ENCODE data around the gene RARG.

Gene RARG

GRCh38 chr12:53219292-53219955 is 12.6 kb downstream of the RARG start:
- H3K9me3 ChIP-seq (ENCODE audit: low read depth, low read length): no peaks in the 10 kb centered on the region
- H3K36me3 ChIP-seq (ENCODE audit: insufficient read depth, low read length): peaks cover 9% of the 10 kb centered on the region; the same call in 1 of the 2 replicates
- TF ChIP-seq FOXP2 (optimal IDR thresholded peaks at IDR 0.05; ENCODE audit: control extremely low read depth, extremely low read length, insufficient read depth) (no peak), EZH2 (IDR thresholded peaks at IDR 0.05) (no peak), POLR2AphosphoS5 (IDR thresholded peaks at IDR 0.05; ENCODE audit: borderline replicate concordance, low read depth, low read length) (no peak)
- H3K4me3 ChIP-seq: peak overlapping the region; percentile 98
- peak overlapping the region; percentile 67 for H3K27ac ChIP-seq
- DNase-seq (ENCODE audit: low read depth, low spot score): no peak
- peak overlapping the region; percentile 72 for H3K9ac ChIP-seq (ENCODE audit: insufficient read length)

DNA sequence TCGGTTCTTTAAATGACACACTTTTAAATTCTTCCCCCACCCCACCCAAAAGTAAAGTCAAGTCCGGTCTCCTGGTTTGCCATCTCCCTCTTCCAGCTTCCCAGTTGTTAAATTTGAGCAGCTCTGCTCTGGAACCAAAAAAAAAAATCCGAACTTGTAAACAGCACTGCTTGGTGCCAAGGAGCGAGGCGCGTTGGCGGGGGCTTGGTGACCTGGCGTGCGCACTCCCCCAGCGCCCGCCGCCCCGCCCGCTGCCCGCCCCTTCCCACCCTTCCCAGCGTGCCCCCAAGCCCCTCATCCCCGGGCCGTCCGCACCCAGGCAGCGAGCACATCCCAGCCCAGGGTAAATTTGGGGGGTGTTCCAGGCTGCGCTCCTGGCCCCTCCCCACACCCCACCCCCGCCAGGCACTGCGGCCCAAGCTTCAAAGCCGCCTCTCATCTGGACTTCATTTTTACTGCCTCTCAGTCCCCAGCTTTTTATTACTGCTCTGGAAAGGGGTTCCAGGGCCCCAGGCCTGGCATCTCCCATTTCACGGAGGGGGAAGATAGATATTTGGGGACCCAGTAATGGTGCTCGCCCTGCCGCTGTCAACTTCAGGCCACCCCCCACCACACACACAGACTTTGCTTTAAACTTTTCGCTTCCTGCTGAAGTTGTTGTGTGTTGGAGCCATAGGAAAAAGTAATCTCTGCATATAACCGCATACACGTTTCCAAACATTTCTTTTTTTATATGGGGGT is 13.3 kb downstream of the RARG start:
- no peaks in the 10 kb centered on the region for H3K9me3 ChIP-seq (ENCODE audit: low read depth, low read length)
- TF ChIP-seq POLR2AphosphoS5 (IDR thresholded peaks at IDR 0.05; ENCODE audit: borderline replicate concordance, low read depth, low read length) (no peak), EZH2 (IDR thresholded peaks at IDR 0.05) (no peak), FOXP2 (optimal IDR thresholded peaks at IDR 0.05; ENCODE audit: control extremely low read depth, extremely low read length, insufficient read depth) (no peak)
- peak overlapping the region; percentile 98 for H3K4me3 ChIP-seq
- no peak for DNase-seq (ENCODE audit: low read depth, low spot score)
- H3K9ac ChIP-seq (ENCODE audit: insufficient read length): peak overlapping the region; percentile 72
- H3K27ac ChIP-seq: peak overlapping the region; percentile 67
- peaks cover 16% of the 10 kb centered on the region; the same call in 1 of the 2 replicates for H3K36me3 ChIP-seq (ENCODE audit: insufficient read depth, low read length)

GRCh38 chr12:53217931-53218307 is 14.1 kb downstream of the RARG start:
- DNase-seq (ENCODE audit: low read depth, low spot score): no peak
- peaks cover 24% of the 10 kb centered on the region for H3K36me3 ChIP-seq (ENCODE audit: insufficient read depth, low read length)
- no peak overlapping the region for H3K9ac ChIP-seq (ENCODE audit: insufficient read length)
- H3K27ac ChIP-seq: peak overlapping the region; percentile 59
- no peaks in the 10 kb centered on the region for H3K9me3 ChIP-seq (ENCODE audit: low read depth, low read length)
- TF ChIP-seq POLR2AphosphoS5 (IDR thresholded peaks at IDR 0.05; ENCODE audit: borderline replicate concordance, low read depth, low read length) (no peak), FOXP2 (optimal IDR thresholded peaks at IDR 0.05; ENCODE audit: control extremely low read depth, extremely low read length, insufficient read depth) (no peak), EZH2 (IDR thresholded peaks at IDR 0.05) (no peak)
- H3K4me3 ChIP-seq: peak overlapping the region; percentile 98

- no peak overlapping the region for H3K9ac ChIP-seq (ENCODE audit: insufficient read length)
- DNase-seq (ENCODE audit: low read depth, low spot score): no peak
These were observed 14.7 kb downstream of the RARG start for GRCh38 chr12:53217051-53217930.

DNA sequence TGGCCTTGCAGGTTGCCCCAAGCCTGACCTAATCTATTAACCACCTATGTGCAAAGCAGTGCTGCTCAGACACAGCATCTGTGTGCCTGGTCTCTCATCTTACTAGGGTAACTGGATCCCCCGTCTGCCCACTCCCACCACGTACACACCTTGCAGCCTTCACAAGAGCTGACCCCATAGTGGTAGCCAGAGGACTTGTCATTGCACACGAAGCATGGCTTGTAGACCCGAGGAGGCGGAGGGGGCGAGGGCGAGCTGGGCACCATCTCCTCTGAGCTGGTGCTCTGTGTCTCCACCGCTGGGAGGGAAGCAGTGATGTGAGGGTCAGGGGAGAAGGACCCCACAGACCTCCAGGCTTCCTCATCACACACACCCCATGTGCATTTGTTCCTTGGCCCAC is 16.5 kb downstream of the RARG start:
- H3K36me3 ChIP-seq (ENCODE audit: insufficient read depth, low read length): peaks cover 48% of the 10 kb centered on the region
- no peak overlapping the region for H3K4me3 ChIP-seq
- no peaks in the 10 kb centered on the region for H3K9me3 ChIP-seq (ENCODE audit: low read depth, low read length)
- DNase-seq (ENCODE audit: low read depth, low spot score): no peak
- no peak overlapping the region for H3K27ac ChIP-seq
- H3K9ac ChIP-seq (ENCODE audit: insufficient read length): no peak overlapping the region
- TF ChIP-seq POLR2AphosphoS5 (IDR thresholded peaks at IDR 0.05; ENCODE audit: borderline replicate concordance, low read depth, low read length) (no peak), EZH2 (IDR thresholded peaks at IDR 0.05) (no peak), FOXP2 (optimal IDR thresholded peaks at IDR 0.05; ENCODE audit: control extremely low read depth, extremely low read length, insufficient read depth) (no peak)

More at GRCh38 chr12:53217051-53217930, 14.7 kb downstream of the RARG start:
- H3K4me3 ChIP-seq: peak overlapping the region; percentile 98
- peaks cover 30% of the 10 kb centered on the region for H3K36me3 ChIP-seq (ENCODE audit: insufficient read depth, low read length)
- TF ChIP-seq POLR2AphosphoS5 (IDR thresholded peaks at IDR 0.05; ENCODE audit: borderline replicate concordance, low read depth, low read length) (0 out of 2 replicates have a peak, but pooled peaks have one; percentile 12), EZH2 (IDR thresholded peaks at IDR 0.05) (no peak), FOXP2 (optimal IDR thresholded peaks at IDR 0.05; ENCODE audit: control extremely low read depth, extremely low read length, insufficient read depth) (no peak)
- no peaks in the 10 kb centered on the region for H3K9me3 ChIP-seq (ENCODE audit: low read depth, low read length)
- H3K27ac ChIP-seq: peak overlapping the region; percentile 59

- H3K27ac ChIP-seq: no peak overlapping the region
- peaks cover 53% of the 10 kb centered on the region for H3K36me3 ChIP-seq (ENCODE audit: insufficient read depth, low read length)
- no peak for TF ChIP-seq EZH2 (IDR thresholded peaks at IDR 0.05)
- TF ChIP-seq FOXP2 (optimal IDR thresholded peaks at IDR 0.05; ENCODE audit: control extremely low read depth, extremely low read length, insufficient read depth): no peak
- TF ChIP-seq POLR2AphosphoS5 (IDR thresholded peaks at IDR 0.05; ENCODE audit: borderline replicate concordance, low read depth, low read length): no peak
- H3K9ac ChIP-seq (ENCODE audit: insufficient read length): no peak overlapping the region
- no peak overlapping the region for H3K4me3 ChIP-seq
- no peak for DNase-seq (ENCODE audit: low read depth, low spot score)
- no peaks in the 10 kb centered on the region for H3K9me3 ChIP-seq (ENCODE audit: low read depth, low read length)
These were observed 17.1 kb downstream of the RARG start for GRCh38 chr12:53214687-53215455.

- no peak for DNase-seq (ENCODE audit: low read depth, low spot score)
- Histone ChIP-seq H3K9me3 (ENCODE audit: low read depth, low read length) (no peaks in the 10 kb centered on the region), H3K9ac (ENCODE audit: insufficient read length) (no peak overlapping the region), H3K4me3 (no peak overlapping the region), H3K36me3 (ENCODE audit: insufficient read depth, low read length) (peaks cover 53% of the 10 kb centered on the region), H3K27ac (no peak overlapping the region)
- TF ChIP-seq EZH2 (IDR thresholded peaks at IDR 0.05) (no peak), FOXP2 (optimal IDR thresholded peaks at IDR 0.05; ENCODE audit: control extremely low read depth, extremely low read length, insufficient read depth) (no peak), POLR2AphosphoS5 (IDR thresholded peaks at IDR 0.05; ENCODE audit: borderline replicate concordance, low read depth, low read length) (no peak)
These were observed 17.8 kb downstream of the RARG start for GRCh38 chr12:53214221-53214620.
